GM12873 (cell line): ENCODE results near the gene DNAH2.

ENCODE experiments used
- CTCF ChIP-seq: IDR thresholded peaks from 2 replicates; pipeline ENCODE4 v1.5.1; 2012; ENCODE audit warnings: low read depth, mild to moderate bottlenecking, moderate library complexity, low read length, control low read depth; ENCODE audit not compliant: insufficient read depth; ENCODE audit errors: missing control alignments

DNAH2 gene

GRCh38 chr17:7853691-7854038 is 136.1 kb downstream of the DNAH2 start:
- no peak for TF ChIP-seq CTCF

GRCh38 chr17:7854078-7854777 is 136.7 kb downstream of the DNAH2 start:
- TF ChIP-seq CTCF: no peak

GRCh38 chr17:7854851-7855659 is 137.5 kb downstream of the DNAH2 start, which contains the start of gene TMEM88:
TSS of gene TMEM88 (plus strand) at chr17:7855066. CDS start at chr17:7855075, 9 bp downstream.
- TF ChIP-seq CTCF: no peak

- TF ChIP-seq CTCF: no peak
These were observed 138.1 kb downstream of the DNAH2 start for GRCh38 chr17:7855660-7856010.

GRCh38 chr17:7856011-7856810 is 138.7 kb downstream of the DNAH2 start:
- no peak for TF ChIP-seq CTCF

- peak; percentile 51 for TF ChIP-seq CTCF
These were observed 139.5 kb downstream of the DNAH2 start, which contains the start of gene NAA38 for GRCh38 chr17:7856811-7857712. TSS of gene NAA38 (minus strand) at chr17:7857559. CDS start at chr17:7857463, 96 bp downstream.
